Esophagus squamous epithelium (tissue), 4 donors: ENCODE results near the gene SELENOK.

ENCODE experiments used
- CTCF ChIP-seq, 6 experiments: fragments of 450-650 bp in 4 of 6; fragments of 200-600 bp in 2 of 6; sonication (generic) in 2 of 6; IDR thresholded peaks; one replicate each; pipeline ENCODE4 v1.5.1; 2016 to 2019; ENCODE audit warnings: antibody characterized with exemption in 6 of 6, mild to moderate bottlenecking in 4 of 6, moderate library complexity in 4 of 6
- POLR2A ChIP-seq, 4 donors: fragments of 450-650 bp; IDR thresholded peaks; one replicate each; pipeline ENCODE4 v1.6.1; 2017; ENCODE audit warnings: antibody characterized with exemption in 4 of 4, mild to moderate bottlenecking in 4 of 4, moderate library complexity in 3 of 4

GRCh38 chr3:53845881-53846133 is 45.9 kb downstream of the SELENOK start:
- TF ChIP-seq CTCF (IDR thresholded peaks at IDR 0.05) (no peak), POLR2A (IDR thresholded peaks at IDR 0.05) (no peak)
